H1 (cell line): ENCODE measurements around the gene CFAP74.

Experiments
- BCL11A ChIP-seq, 2 experiments: IDR thresholded peaks; one replicate each; pipeline ENCODE4 v1.6.1; 2011; ENCODE audit warnings: low read depth in 2 of 2, low read length in 2 of 2, mild to moderate bottlenecking in 2 of 2
- CEBPB ChIP-seq: IDR thresholded peaks from 2 replicates; pipeline ENCODE4 v1.6.1; 2012; ENCODE audit warnings: low read depth, low read length
- CTCF ChIP-seq, 3 experiments: IDR thresholded peaks; 1 replicate in 2 of 3; 2 replicates in 1 of 3; pipeline versions ENCODE4 v1.5.1 to v1.6.1; 2011; ENCODE audit warnings: low read length in 3 of 3, mild to moderate bottlenecking in 3 of 3, inconsistent platforms in 2 of 3, low read depth in 1 of 3, moderate library complexity in 1 of 3; ENCODE audit not compliant: insufficient read depth in 1 of 3; ENCODE audit errors: control extremely low read depth in 1 of 3
- EP300 ChIP-seq, 2 experiments: IDR thresholded peaks; 1 replicate in 1 of 2; 2 replicates in 1 of 2; pipeline ENCODE4 v1.6.1; 2011 to 2012; ENCODE audit warnings: low read depth in 2 of 2, low read length in 2 of 2, mild to moderate bottlenecking in 2 of 2, borderline replicate concordance in 1 of 2, inconsistent platforms in 1 of 2, moderate library complexity in 1 of 2
- GTF2F1 ChIP-seq: IDR thresholded peaks from 2 replicates; pipeline ENCODE4 v1.6.1; 2012; ENCODE audit warnings: low read depth, low read length, improper control_type of control experiment, borderline replicate concordance
- POLR2A ChIP-seq, 2 experiments: IDR thresholded peaks; 1 replicate in 1 of 2; 2 replicates in 1 of 2; pipeline ENCODE4 v1.6.1; 2011; ENCODE audit warnings: low read depth in 2 of 2, low read length in 2 of 2, mild to moderate bottlenecking in 2 of 2; ENCODE audit errors: control extremely low read depth in 1 of 2
- RAD21 ChIP-seq, 2 experiments: IDR thresholded peaks in 1 of 2; conservative IDR thresholded peaks in 1 of 2; 2 replicates each; pipeline ENCODE4 v1.6.1; 2011; ENCODE audit warnings: low read depth in 2 of 2, low read length in 2 of 2, improper control_type of control experiment in 1 of 2, inconsistent platforms in 1 of 2, mild to moderate bottlenecking in 1 of 2, moderate library complexity in 1 of 2
- RBBP5 ChIP-seq: IDR thresholded peaks from 2 replicates; pipeline ENCODE4 v1.7.1; 2012; ENCODE audit warnings: low read depth, mild to moderate bottlenecking, inconsistent platforms, low read length, moderate library complexity, borderline replicate concordance
- SUZ12 ChIP-seq: fragments of 200-600 bp; sonication (generic); IDR thresholded peaks from 2 replicates; pipeline ENCODE4 v1.6.1; 2012; ENCODE audit warnings: mild to moderate bottlenecking, inconsistent platforms, low read length, moderate library complexity, mixed read lengths
- TAF1 ChIP-seq: IDR thresholded peaks from 2 replicates; pipeline ENCODE4 v1.6.1; 2011; ENCODE audit warnings: mild to moderate bottlenecking, low read depth, low read length
- YY1 ChIP-seq: IDR thresholded peaks from 2 replicates; pipeline ENCODE4 v1.6.1; 2011; ENCODE audit warnings: low read depth, mild to moderate bottlenecking, low read length
- TF ChIP-seq, protein P1 (sequence below): IDR thresholded peaks from 2 replicates; pipeline ENCODE4 v1.6.1; 2011; ENCODE audit warnings: low read length, improper control_type of control experiment

DNA sequence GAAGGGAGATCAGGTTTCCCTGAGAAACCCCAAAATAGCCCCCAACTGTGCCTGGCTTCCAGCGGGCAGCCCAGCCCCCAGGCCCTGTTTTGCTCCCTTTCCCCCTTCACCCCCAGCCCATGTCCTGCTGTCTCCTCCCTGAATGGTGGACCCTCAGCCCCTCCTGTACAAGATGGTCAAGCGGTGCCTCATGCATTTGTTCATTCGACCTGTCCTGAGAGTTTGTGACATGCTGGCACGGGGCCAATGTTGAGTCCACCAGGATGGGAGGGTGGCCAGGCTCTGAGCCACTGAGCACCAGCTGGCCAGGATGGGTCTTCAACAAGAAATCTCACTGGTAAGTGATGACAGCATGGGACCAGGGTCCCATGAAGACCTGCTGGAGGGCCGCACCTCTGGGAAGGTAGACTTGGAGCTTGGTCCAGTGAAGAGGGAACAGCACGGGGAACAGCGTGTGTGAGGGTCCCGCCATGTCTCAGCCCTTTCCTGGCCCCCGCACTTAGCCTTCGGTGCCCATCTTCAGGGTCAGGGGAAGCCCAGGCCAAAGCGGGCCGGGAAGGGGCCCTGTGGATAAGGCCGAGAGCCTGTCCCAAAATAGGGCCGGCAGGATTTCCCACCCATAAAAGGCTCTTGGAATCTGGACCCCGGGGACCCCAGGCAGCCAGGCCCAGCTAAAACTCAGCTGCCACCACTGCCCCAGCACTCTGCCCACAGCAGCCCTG is 88.5 kb downstream of the CFAP74 start, which contains the start of gene CALML6:
- TF ChIP-seq CTCF (IDR thresholded peaks at IDR 0.05; ENCODE audit: control extremely low read depth in 1 of 3, insufficient read depth in 1 of 3, low read depth in 1 of 3, low read length in 3 of 3) (no peak), EP300 (IDR thresholded peaks at IDR 0.05; ENCODE audit: borderline replicate concordance in 1 of 2, low read depth in 2 of 2, low read length in 2 of 2) (no peak), BCL11A (IDR thresholded peaks at IDR 0.05; ENCODE audit: low read depth in 2 of 2, low read length in 2 of 2) (no peak), POLR2A (IDR thresholded peaks at IDR 0.05; ENCODE audit: control extremely low read depth in 1 of 2, low read depth in 2 of 2, low read length in 2 of 2) (no peak), RBBP5 (no peak), GTF2F1 (no peak), RAD21 (IDR thresholded peaks at IDR 0.05 in 1 of 2, conservative IDR thresholded peaks at IDR 0.05 in 1 of 2; ENCODE audit: low read depth in 2 of 2, low read length in 2 of 2) (no peak), CEBPB (no peak), TAF1 (no peak), YY1 (no peak), SUZ12 (no peak)
- TF ChIP-seq, protein P1, sequence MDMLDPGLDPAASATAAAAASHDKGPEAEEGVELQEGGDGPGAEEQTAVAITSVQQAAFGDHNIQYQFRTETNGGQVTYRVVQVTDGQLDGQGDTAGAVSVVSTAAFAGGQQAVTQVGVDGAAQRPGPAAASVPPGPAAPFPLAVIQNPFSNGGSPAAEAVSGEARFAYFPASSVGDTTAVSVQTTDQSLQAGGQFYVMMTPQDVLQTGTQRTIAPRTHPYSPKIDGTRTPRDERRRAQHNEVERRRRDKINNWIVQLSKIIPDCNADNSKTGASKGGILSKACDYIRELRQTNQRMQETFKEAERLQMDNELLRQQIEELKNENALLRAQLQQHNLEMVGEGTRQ = no peak
